ENCODE results near the gene PCYOX1L.

PCYOX1L gene

DNA sequence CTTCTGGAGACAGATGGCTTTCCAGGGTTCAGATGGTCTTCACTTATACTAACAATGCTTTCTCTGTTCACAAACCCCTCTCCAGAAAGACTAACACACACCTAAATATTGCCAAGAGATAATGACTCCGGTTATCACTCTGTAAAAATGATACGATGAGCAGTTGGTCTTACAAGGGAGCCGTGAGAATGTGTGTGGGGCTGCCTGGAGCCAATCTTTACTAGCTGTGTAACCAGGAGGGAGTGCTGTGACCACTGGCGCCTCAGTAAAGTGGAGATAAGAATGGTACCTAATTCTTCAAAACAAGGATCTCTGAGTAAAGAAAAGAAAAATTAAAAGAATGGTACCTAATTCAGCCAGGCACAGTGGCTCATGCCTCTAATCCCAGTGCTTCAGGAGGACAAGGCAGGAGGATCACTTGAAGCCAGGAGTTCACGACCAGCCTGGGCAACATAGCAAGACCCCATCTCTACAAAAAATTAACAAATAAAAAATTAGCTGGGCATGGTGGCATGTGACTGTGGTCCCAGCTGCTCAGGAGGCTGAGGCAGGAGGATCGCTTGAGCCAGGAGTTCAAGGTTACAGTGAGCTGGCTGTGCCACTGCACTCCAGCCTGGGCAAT lies 61.2 kb downstream of the PCYOX1L start:
- no peak for DNase-seq (ENCODE audit: low read depth)
- no peak overlapping the region for H3K4me3 ChIP-seq (ENCODE audit: low read depth, low read length)

More for the DNA sequence above, 61.2 kb downstream of the PCYOX1L start:
- TF ChIP-seq, protein P1, sequence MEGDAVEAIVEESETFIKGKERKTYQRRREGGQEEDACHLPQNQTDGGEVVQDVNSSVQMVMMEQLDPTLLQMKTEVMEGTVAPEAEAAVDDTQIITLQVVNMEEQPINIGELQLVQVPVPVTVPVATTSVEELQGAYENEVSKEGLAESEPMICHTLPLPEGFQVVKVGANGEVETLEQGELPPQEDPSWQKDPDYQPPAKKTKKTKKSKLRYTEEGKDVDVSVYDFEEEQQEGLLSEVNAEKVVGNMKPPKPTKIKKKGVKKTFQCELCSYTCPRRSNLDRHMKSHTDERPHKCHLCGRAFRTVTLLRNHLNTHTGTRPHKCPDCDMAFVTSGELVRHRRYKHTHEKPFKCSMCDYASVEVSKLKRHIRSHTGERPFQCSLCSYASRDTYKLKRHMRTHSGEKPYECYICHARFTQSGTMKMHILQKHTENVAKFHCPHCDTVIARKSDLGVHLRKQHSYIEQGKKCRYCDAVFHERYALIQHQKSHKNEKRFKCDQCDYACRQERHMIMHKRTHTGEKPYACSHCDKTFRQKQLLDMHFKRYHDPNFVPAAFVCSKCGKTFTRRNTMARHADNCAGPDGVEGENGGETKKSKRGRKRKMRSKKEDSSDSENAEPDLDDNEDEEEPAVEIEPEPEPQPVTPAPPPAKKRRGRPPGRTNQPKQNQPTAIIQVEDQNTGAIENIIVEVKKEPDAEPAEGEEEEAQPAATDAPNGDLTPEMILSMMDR (IDR thresholded peaks at IDR 0.05; ENCODE audit: insufficient read depth, low read depth, low read length, missing control alignments) = no peak

Measured in GM12865 (cell line).